Neural cell (in vitro differentiated cells): ENCODE data around the gene MAGIX.

Experiments used
- EP300 ChIP-seq: fragments of 450-650 bp; conservative IDR thresholded peaks from 2 replicates; pipeline ENCODE4 v1.6.1; 2014; ENCODE audit warnings: antibody characterized with exemption, mild to moderate bottlenecking, moderate library complexity; ENCODE audit not compliant: poor library complexity, severe bottlenecking
- EZH2 ChIP-seq: fragments of 200-600, 300-800 bp; shearing (Covaris generic), sonication (generic); IDR thresholded peaks from 2 replicates; pipeline ENCODE4 v1.6.1; 2014; ENCODE audit warnings: antibody characterized with exemption, low read length, borderline replicate concordance, mild to moderate bottlenecking; ENCODE audit not compliant: insufficient read depth, poor library complexity, severe bottlenecking
- POLR2AphosphoS5 ChIP-seq: IDR thresholded peaks from 2 replicates; pipeline ENCODE4 v1.6.1; 2012
- RAD21 ChIP-seq: fragments of 450-650 bp; conservative IDR thresholded peaks from 2 replicates; pipeline ENCODE4 v1.6.1; 2014; ENCODE audit warnings: antibody characterized with exemption, mild to moderate bottlenecking, moderate library complexity
- TF ChIP-seq, protein P1 (sequence below): fragments of 450-650 bp; IDR thresholded peaks from 2 replicates; pipeline ENCODE4 v1.5.1; 2014; ENCODE audit warnings: antibody characterized with exemption, mild to moderate bottlenecking, moderate library complexity; ENCODE audit not compliant: poor library complexity, severe bottlenecking
- TF ChIP-seq, protein P2 (sequence below): IDR thresholded peaks from 2 replicates; pipeline ENCODE4 v1.6.1; 2012; ENCODE audit warnings: borderline replicate concordance

DNA sequence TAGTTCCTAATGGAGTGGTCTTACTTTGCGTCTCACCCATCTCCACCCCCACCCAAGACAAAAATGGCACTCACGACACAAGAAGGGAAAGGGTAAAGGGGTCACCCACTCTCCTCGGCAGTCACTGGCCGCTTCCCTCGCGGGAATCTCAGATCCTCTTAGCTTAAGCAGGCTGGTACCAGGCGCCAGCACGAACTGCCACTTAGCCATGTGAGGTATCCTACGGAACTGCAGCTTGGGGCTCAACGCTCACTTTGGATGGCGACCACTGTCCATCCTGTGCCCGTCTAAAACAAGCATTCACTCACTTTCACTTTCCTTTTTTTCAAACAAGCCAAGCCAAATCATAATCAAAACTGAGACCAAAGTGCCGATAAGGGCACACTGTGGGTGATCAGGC lies 14.6 kb upstream of the MAGIX start:
- TF ChIP-seq, protein P1, sequence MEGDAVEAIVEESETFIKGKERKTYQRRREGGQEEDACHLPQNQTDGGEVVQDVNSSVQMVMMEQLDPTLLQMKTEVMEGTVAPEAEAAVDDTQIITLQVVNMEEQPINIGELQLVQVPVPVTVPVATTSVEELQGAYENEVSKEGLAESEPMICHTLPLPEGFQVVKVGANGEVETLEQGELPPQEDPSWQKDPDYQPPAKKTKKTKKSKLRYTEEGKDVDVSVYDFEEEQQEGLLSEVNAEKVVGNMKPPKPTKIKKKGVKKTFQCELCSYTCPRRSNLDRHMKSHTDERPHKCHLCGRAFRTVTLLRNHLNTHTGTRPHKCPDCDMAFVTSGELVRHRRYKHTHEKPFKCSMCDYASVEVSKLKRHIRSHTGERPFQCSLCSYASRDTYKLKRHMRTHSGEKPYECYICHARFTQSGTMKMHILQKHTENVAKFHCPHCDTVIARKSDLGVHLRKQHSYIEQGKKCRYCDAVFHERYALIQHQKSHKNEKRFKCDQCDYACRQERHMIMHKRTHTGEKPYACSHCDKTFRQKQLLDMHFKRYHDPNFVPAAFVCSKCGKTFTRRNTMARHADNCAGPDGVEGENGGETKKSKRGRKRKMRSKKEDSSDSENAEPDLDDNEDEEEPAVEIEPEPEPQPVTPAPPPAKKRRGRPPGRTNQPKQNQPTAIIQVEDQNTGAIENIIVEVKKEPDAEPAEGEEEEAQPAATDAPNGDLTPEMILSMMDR = no peak
- TF ChIP-seq EP300 (no peak), EZH2 (no peak), RAD21 (no peak), POLR2AphosphoS5 (no peak)
- TF ChIP-seq, protein P2, sequence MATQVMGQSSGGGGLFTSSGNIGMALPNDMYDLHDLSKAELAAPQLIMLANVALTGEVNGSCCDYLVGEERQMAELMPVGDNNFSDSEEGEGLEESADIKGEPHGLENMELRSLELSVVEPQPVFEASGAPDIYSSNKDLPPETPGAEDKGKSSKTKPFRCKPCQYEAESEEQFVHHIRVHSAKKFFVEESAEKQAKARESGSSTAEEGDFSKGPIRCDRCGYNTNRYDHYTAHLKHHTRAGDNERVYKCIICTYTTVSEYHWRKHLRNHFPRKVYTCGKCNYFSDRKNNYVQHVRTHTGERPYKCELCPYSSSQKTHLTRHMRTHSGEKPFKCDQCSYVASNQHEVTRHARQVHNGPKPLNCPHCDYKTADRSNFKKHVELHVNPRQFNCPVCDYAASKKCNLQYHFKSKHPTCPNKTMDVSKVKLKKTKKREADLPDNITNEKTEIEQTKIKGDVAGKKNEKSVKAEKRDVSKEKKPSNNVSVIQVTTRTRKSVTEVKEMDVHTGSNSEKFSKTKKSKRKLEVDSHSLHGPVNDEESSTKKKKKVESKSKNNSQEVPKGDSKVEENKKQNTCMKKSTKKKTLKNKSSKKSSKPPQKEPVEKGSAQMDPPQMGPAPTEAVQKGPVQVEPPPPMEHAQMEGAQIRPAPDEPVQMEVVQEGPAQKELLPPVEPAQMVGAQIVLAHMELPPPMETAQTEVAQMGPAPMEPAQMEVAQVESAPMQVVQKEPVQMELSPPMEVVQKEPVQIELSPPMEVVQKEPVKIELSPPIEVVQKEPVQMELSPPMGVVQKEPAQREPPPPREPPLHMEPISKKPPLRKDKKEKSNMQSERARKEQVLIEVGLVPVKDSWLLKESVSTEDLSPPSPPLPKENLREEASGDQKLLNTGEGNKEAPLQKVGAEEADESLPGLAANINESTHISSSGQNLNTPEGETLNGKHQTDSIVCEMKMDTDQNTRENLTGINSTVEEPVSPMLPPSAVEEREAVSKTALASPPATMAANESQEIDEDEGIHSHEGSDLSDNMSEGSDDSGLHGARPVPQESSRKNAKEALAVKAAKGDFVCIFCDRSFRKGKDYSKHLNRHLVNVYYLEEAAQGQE = no peak
